Measurements from ENCODE around the gene CLEC4C. TPM values are rescaled to one million over a fixed set of nuclear protein-coding genes. Genes with fewer than 3 reads are reported as not detected.

CLEC4C gene
- total RNA-seq, 1 donor from 2014 or later: not detected

DNA sequence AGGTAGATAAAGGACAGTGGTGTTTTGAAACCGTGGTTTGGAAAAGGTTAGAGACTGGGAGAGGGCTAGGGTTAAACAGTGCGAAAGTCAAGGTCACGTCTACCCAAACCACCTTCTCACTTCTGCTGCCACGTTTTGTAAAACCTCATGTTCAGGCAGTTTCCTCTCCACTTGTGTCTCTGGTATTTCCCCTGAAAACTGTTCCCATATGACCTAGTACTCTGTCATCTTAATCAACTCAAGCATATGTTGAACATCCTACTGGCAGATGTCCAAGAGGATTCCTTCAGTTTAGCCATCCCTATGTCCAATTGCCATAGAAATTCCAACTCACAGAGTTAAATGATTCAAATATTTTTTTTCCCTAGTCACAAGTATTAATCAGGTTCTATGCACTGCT, 17.4 kb downstream of the CLEC4C start:
- TF ChIP-seq, protein P1, sequence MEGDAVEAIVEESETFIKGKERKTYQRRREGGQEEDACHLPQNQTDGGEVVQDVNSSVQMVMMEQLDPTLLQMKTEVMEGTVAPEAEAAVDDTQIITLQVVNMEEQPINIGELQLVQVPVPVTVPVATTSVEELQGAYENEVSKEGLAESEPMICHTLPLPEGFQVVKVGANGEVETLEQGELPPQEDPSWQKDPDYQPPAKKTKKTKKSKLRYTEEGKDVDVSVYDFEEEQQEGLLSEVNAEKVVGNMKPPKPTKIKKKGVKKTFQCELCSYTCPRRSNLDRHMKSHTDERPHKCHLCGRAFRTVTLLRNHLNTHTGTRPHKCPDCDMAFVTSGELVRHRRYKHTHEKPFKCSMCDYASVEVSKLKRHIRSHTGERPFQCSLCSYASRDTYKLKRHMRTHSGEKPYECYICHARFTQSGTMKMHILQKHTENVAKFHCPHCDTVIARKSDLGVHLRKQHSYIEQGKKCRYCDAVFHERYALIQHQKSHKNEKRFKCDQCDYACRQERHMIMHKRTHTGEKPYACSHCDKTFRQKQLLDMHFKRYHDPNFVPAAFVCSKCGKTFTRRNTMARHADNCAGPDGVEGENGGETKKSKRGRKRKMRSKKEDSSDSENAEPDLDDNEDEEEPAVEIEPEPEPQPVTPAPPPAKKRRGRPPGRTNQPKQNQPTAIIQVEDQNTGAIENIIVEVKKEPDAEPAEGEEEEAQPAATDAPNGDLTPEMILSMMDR (conservative IDR thresholded peaks at IDR 0.05): no peak
- H3K4me3 Mint-ChIP-seq: no peak overlapping the region
- H3K36me3 Mint-ChIP-seq (ENCODE audit: low read depth): no peaks in the 10 kb centered on the region
- peaks cover 5% of the 10 kb centered on the region for H3K9me3 Mint-ChIP-seq
- peaks cover 19% of the 10 kb centered on the region for H3K4me1 Mint-ChIP-seq
- H3K27ac Mint-ChIP-seq (ENCODE audit: unreplicated experiment): no peak overlapping the region
- DNase-seq (ENCODE audit: low read depth, low spot score): no peak
- H3K27me3 Mint-ChIP-seq (ENCODE audit: low read depth): no peaks in the 10 kb centered on the region

DNA sequence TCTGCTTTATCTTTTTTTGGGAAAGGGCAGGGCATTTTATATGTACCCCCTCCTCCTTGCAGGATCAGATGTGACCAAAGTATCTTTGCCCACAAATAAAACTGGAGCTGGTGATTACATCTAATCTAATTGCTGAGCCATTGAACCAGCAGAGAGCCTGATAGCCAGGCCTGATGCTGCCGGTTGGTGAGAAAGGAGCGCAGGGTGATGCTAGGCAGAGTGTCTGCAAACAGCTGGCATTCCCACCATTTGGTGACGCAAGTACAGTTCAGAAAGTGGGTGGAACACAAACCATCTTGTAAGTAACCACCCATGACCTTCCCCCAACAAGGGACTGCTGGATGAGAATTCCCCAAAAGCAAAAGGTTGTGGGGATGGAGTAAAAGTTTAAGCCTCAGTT, 23.2 kb downstream of the CLEC4C start:
- Mint-ChIP-seq H3K4me3 (no peak overlapping the region), H3K27me3 (ENCODE audit: low read depth) (no peaks in the 10 kb centered on the region), H3K27ac (ENCODE audit: unreplicated experiment) (no peak overlapping the region), H3K9me3 (peaks cover 5% of the 10 kb centered on the region), H3K4me1 (no peaks in the 10 kb centered on the region), H3K36me3 (ENCODE audit: low read depth) (no peaks in the 10 kb centered on the region)
- DNase-seq (ENCODE audit: low read depth, low spot score): no peak
- TF ChIP-seq, protein P1 (conservative IDR thresholded peaks at IDR 0.05): no peak

DNA sequence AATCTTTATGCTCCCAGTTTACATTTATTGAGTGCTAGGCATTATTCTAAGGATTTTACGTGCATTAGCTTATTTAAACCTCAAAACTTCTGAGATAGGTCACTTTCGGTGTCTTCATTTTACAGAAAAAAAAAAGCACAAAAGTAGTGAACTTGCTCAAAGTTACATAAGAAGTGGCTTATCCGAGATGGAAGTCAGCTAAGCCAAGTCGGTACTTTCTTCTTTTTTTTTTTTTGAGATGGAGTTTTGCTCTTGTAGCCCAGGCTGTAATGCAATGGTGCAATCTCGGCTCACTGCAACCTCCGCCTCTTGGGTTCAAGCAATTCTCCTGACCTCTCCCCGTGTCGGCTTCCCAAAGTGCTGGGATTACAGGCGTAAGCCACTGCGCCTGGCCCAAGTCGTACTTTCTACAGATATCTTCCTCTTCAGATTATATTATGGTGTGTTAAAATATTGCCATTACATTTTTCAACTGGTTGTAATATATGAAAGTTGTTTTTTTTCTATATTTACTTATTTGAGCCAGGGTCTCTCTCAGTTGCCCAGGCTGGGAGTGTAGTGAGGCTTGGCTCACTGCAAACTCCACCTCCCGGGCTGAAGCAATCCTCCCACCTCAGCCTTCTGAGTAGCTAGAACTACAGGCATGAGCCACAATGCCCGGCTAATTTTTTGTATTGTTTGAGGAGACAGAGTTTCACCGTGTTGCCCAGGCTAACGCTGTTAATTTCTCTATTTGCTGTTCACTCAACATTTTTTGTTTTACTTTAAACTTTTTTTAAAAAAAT, 27.0 kb downstream of the CLEC4C start:
- H3K4me3 Mint-ChIP-seq: no peak overlapping the region
- H3K4me1 Mint-ChIP-seq: peaks cover 3% of the 10 kb centered on the region
- no peak for DNase-seq (ENCODE audit: low read depth, low spot score)
- H3K9me3 Mint-ChIP-seq: no peaks in the 10 kb centered on the region
- H3K36me3 Mint-ChIP-seq (ENCODE audit: low read depth): no peaks in the 10 kb centered on the region
- H3K27me3 Mint-ChIP-seq (ENCODE audit: low read depth): no peaks in the 10 kb centered on the region
- TF ChIP-seq, protein P1 (conservative IDR thresholded peaks at IDR 0.05): no peak
- no peak overlapping the region for H3K27ac Mint-ChIP-seq (ENCODE audit: unreplicated experiment)

DNA sequence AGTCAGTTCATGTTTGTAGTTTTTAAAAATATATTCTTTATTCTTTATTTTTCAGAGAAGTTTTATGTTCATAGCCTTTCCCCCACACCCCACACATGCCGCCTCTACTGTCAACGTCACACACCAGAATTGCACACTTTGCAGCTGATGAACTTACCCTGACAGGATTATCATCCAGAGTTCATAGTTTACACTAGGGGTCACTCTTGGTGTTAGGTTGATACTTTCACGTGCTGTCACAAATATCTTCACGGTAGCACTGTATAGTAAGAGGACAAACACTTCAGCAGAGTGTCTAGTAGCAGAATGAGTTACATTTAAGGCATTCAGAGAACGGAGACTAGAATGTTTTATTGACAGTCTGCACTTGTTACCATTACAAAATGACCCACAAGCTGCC, 30.8 kb downstream of the CLEC4C start:
- peaks cover 4% of the 10 kb centered on the region for H3K9me3 Mint-ChIP-seq
- H3K4me3 Mint-ChIP-seq: no peak overlapping the region
- no peaks in the 10 kb centered on the region for H3K27me3 Mint-ChIP-seq (ENCODE audit: low read depth)
- no peak overlapping the region for H3K27ac Mint-ChIP-seq (ENCODE audit: unreplicated experiment)
- no peak for DNase-seq (ENCODE audit: low read depth, low spot score)
- H3K4me1 Mint-ChIP-seq: peaks cover 3% of the 10 kb centered on the region
- TF ChIP-seq, protein P1 (conservative IDR thresholded peaks at IDR 0.05): no peak
- H3K36me3 Mint-ChIP-seq (ENCODE audit: low read depth): no peaks in the 10 kb centered on the region

DNA sequence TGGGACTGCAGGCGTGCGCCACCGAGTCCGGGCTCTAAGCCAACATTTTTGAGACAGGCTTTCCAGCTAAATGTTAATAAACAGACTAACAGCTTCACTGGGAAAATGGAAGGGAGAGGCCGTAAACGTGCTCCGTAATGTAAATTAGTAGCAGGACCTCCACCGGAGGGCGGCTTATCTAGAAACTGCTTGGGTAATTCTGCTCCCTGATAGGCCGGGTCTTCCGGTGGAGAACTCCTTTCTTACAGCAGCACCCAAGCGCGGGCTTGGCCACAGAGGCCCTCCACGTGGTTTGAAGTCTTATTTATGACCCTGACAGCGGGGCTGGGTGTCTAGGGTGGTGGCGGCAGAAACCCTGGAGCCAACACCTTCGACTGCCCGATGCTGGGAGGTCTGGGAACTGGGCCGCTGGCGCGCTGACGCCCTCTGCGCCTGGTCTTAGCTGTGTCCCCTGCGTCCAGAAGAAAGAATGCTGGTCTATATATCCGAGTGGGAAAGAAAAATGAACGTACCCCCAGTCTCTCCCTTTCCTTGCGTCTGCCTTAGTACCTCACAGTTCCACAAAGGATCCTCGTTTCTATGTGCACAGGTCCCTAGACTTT, 34.2 kb downstream of the CLEC4C start:
- DNase-seq (ENCODE audit: low read depth, low spot score): no peak
- no peaks in the 10 kb centered on the region for H3K36me3 Mint-ChIP-seq (ENCODE audit: low read depth)

More for the DNA sequence above, 34.2 kb downstream of the CLEC4C start:
- peaks cover 3% of the 10 kb centered on the region for H3K4me1 Mint-ChIP-seq
- no peak overlapping the region for H3K4me3 Mint-ChIP-seq
- TF ChIP-seq, protein P1 (conservative IDR thresholded peaks at IDR 0.05): no peak
- H3K27ac Mint-ChIP-seq (ENCODE audit: unreplicated experiment): no peak overlapping the region
- no peaks in the 10 kb centered on the region for H3K27me3 Mint-ChIP-seq (ENCODE audit: low read depth)
- H3K9me3 Mint-ChIP-seq: peaks cover 4% of the 10 kb centered on the region
